Measurements from ENCODE around the gene VSTM2L. TPM values are rescaled to one million over a fixed set of nuclear protein-coding genes. Genes with fewer than 3 reads are reported as not detected.

Gene VSTM2L
- total and polyA plus RNA-seq, 2 of the 13 experiments (the other 11 are each of a cell fraction or from before 2014, with no cell fraction given) = not detected

- TF ChIP-seq ZNF646 (CRISPR knock-in tag; IDR thresholded peaks at IDR 0.05) (no peak), SMYD3 (CRISPR knock-in tag; IDR thresholded peaks at IDR 0.05) (no peak), PLSCR1 (CRISPR knock-in tag; IDR thresholded peaks at IDR 0.05; ENCODE audit: borderline replicate concordance) (no peak), HOXA3 (CRISPR knock-in tag; IDR thresholded peaks at IDR 0.05) (no peak), FLYWCH1 (CRISPR knock-in tag; IDR thresholded peaks at IDR 0.05) (no peak), HNF4G (IDR thresholded peaks at IDR 0.05; ENCODE audit: borderline replicate concordance, low read depth, low read length) (no peak), HNF4G (CRISPR knock-in tag; IDR thresholded peaks at IDR 0.05; ENCODE audit: borderline replicate concordance, low read depth) (no peak), ZNF574 (CRISPR knock-in tag; IDR thresholded peaks at IDR 0.05) (0 out of 2 replicates have a peak, but pooled peaks have one; percentile 9), ZBED4 (CRISPR knock-in tag; IDR thresholded peaks at IDR 0.05; ENCODE audit: borderline replicate concordance) (no peak), ZNF629 (CRISPR knock-in tag; conservative IDR thresholded peaks at IDR 0.05) (peak; percentile 91), HHEX (CRISPR knock-in tag; IDR thresholded peaks at IDR 0.05) (no peak), THAP7 (CRISPR knock-in tag; IDR thresholded peaks at IDR 0.05) (no peak)
Measured at GRCh38 chr20:37878835-37879599, 23.9 kb upstream of the VSTM2L start (continued).

Measured in HepG2 (cell line).